ENCODE measurements around the gene RIN3. TPM values are rescaled to one million over a fixed set of nuclear protein-coding genes. Genes with fewer than 3 reads are reported as not detected.

RIN3 gene
- total and polyA plus RNA-seq, 10 donors = 17.2 to 117 (median 75.7) TPM

DNA sequence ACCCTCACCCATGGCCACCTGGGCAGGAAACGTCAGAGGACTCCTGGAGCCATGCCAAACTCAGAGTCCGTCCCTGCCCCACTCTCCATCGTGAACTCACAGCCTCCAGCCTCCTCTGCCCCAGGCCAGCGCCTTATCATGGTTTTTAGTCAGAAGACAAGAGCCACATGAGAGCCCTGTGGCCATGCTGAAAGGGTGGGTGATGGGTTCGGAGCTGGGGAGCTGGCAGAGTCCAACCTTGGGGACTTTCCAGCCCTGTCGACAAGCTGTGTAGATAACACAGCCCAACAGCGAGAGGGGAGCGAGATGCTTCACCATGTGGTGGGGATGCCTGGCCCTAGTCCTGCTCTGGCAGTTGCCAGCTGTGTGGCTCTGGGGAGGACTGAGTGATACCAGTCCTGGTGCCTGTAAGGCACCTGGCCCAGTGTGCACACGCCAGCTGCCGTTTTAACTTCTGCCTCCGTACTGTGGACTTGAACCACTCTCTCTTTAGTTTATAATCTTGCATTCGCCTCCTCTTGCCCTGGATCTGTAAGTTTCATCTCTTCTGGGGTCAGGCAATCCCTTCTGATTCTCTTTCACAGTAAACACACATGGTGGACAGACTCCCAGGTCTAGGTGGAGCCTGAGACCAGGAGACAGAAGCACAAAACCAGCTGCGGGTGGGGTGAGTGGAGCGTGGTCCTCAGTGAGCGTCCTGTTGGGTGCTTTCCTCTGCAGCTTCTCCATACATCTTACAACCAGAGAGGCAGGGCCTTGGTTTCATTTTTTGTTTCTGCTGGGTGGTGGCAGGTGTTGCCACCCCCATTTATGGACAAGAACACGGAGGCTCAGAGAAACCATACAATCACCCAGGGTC is 55.3 kb downstream of the RIN3 start:
- peaks cover 0 to 97% (median 6%) of the 10 kb centered on the region in 6 donors for H3K36me3 ChIP-seq
- intact Hi-C loops (cut with DNase I; ENCODE audit: low total_unique reads) = no loop called here
- peak in 2 of 3 donors; percentile 45 to 58 for TF ChIP-seq POLR2AphosphoS5 (IDR thresholded peaks at IDR 0.05)
- TF ChIP-seq, protein P1, sequence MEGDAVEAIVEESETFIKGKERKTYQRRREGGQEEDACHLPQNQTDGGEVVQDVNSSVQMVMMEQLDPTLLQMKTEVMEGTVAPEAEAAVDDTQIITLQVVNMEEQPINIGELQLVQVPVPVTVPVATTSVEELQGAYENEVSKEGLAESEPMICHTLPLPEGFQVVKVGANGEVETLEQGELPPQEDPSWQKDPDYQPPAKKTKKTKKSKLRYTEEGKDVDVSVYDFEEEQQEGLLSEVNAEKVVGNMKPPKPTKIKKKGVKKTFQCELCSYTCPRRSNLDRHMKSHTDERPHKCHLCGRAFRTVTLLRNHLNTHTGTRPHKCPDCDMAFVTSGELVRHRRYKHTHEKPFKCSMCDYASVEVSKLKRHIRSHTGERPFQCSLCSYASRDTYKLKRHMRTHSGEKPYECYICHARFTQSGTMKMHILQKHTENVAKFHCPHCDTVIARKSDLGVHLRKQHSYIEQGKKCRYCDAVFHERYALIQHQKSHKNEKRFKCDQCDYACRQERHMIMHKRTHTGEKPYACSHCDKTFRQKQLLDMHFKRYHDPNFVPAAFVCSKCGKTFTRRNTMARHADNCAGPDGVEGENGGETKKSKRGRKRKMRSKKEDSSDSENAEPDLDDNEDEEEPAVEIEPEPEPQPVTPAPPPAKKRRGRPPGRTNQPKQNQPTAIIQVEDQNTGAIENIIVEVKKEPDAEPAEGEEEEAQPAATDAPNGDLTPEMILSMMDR (IDR thresholded peaks at IDR 0.05 in 8 of 11, conservative IDR thresholded peaks at IDR 0.05 in 3 of 11) = no peak
- no peaks in the 10 kb centered on the region for H3K27me3 ChIP-seq (replicated peaks in 1 of 7)
- 57 to 72% (median 68%) methylated on average over 14 to 16 of the region's 16 CpGs for WGBS, 5 donors
- H3K9me3 ChIP-seq = peaks cover 0 to 9% (median 7%) of the 10 kb centered on the region in 8 donors
- DNase-seq = no peak
- H3K4me1 ChIP-seq = peaks cover 0 to 64% (median 34%) of the 10 kb centered on the region in 6 donors
- peak overlapping the region in 1 of 8 donors; percentile 13 for H3K4me3 ChIP-seq
- peak overlapping the region; percentile 23 to 87 (median 74) for H3K27ac ChIP-seq

DNA sequence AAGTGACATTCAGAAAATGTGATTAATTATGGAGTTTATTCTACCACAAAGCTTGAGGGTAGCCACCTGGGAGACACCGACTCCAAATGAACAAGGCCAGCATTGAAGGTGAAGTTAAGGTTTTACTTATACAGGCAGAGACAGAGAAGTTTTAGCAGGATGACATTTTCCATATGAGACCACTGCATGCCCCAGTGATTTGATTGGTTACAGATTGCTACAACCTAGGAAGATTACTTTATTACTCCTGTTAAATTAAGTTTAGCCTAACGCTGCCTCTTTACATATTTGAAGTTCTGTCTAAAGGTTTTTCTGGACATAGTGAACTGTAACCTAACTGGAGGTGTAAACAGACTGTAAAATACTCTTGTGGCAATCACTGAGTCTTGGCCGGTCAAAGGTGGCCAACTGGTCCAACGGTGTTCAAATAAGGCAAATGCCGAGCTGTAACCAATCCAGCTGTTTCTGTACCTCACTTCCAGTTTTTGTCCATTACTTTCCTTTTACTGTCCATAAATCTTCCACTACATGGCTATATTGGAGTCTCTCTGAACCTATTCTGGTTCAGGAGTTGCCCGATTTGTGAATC is 57.2 kb downstream of the RIN3 start:
- Histone ChIP-seq H3K4me3 (no peak overlapping the region), H3K9me3 (peaks cover 0 to 9% (median 7%) of the 10 kb centered on the region in 8 donors), H3K27me3 (replicated peaks in 1 of 7) (no peaks in the 10 kb centered on the region), H3K36me3 (peaks cover 0 to 97% (median 6%) of the 10 kb centered on the region in 6 donors), H3K4me1 (peaks cover 0 to 55% (median 22%) of the 10 kb centered on the region in 6 donors), H3K27ac (peak overlapping the region in 3 of 8 donors; percentile 73 to 87 (median 82))
- intact Hi-C loops (cut with DNase I; ENCODE audit: low total_unique reads) = no loop called here
- 84 to 93% (median 89%) methylated on average over 6 of the region's 6 CpGs for WGBS, 5 donors
- TF ChIP-seq POLR2AphosphoS5 (IDR thresholded peaks at IDR 0.05) (no peak), POLR2A (IDR thresholded peaks at IDR 0.05) (no peak)
- TF ChIP-seq, protein P1 (IDR thresholded peaks at IDR 0.05 in 8 of 11, conservative IDR thresholded peaks at IDR 0.05 in 3 of 11) = no peak
- no peak for DNase-seq

DNA sequence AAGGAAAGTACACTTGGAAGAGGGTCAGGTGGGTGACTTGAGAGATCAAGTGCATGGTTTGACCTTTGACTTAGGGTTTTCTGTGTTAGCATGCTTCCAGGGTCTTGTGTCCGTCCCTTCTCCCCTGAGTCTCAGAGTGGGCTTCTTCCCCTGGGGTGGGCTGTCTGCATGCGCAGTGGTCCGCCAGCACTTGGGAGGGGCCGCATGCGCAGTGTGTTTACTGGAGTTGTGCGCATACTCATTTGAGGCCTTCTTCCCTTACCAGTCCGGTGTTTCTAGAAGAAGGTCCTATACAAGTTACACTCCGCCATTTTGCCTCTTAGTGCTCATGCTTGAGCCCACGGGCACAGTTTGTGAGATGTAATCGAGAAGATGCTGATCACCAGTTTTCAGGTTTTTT is 58.5 kb downstream of the RIN3 start:
- 91 to 99% (median 97%) methylated on average over 10 of the region's 10 CpGs for WGBS, 5 donors
- Histone ChIP-seq H3K4me1 (peaks cover 0 to 67% (median 31%) of the 10 kb centered on the region in 6 donors), H3K36me3 (peaks cover 0 to 97% (median 3%) of the 10 kb centered on the region in 6 donors), H3K27me3 (replicated peaks in 1 of 7) (no peaks in the 10 kb centered on the region), H3K4me3 (no peak overlapping the region), H3K27ac (no peak overlapping the region), H3K9me3 (peaks cover 0 to 6% (median 3%) of the 10 kb centered on the region in 8 donors)
- intact Hi-C loops (cut with DNase I; ENCODE audit: low total_unique reads) = no loop called here
- no peak for DNase-seq
- no peak for TF ChIP-seq POLR2AphosphoS5 (IDR thresholded peaks at IDR 0.05)
- TF ChIP-seq POLR2A (IDR thresholded peaks at IDR 0.05) = no peak
- TF ChIP-seq, protein P1 (IDR thresholded peaks at IDR 0.05 in 8 of 11, conservative IDR thresholded peaks at IDR 0.05 in 3 of 11) = no peak

Measured in spleen (tissue), 11 donors.